HT-29 (cell line): ENCODE data around the gene KIAA1614. TPM values are rescaled to one million over a fixed set of nuclear protein-coding genes. Genes with fewer than 3 reads are reported as not detected.

Experiments
- DNase-seq: peaks from one replicate; pipeline ENCODE4 v3.0.0-alpha.2; 2015; ENCODE audit warnings: low spot score
- total RNA-seq: library from RNA; depleted of rRNA; stranded (reverse); fragments of >200 nt; shearing (Covaris generic); gene quantifications from 2 replicates; pipeline ENCODE4 v1.2.3, GENCODE V29; 2014

KIAA1614 gene
- total RNA-seq, 1 experiment from 2014 or later: not detected

GRCh38 chr1:180908074-180908765, 4.5 kb upstream of the KIAA1614 start:
- DNase-seq: no peak

- no peak for DNase-seq
Observed at GRCh38 chr1:180909005-180909414, 3.7 kb upstream of the KIAA1614 start.

GRCh38 chr1:180909462-180909976, 3.2 kb upstream of the KIAA1614 start:
- DNase-seq: no peak

GRCh38 chr1:180911640-180912191, 981 bp upstream of the KIAA1614 start:
- no peak for DNase-seq

- no peak for DNase-seq
Observed at GRCh38 chr1:180912211-180912800, 391 bp upstream of the KIAA1614 start.

- DNase-seq: no peak
Observed at GRCh38 chr1:180915426-180915965, 2.8 kb downstream of the KIAA1614 start.

GRCh38 chr1:180916012-180916770, 3.5 kb downstream of the KIAA1614 start:
- DNase-seq: no peak

GRCh38 chr1:180916771-180917170, 4.1 kb downstream of the KIAA1614 start:
- no peak for DNase-seq

GRCh38 chr1:180917306-180918065, 4.8 kb downstream of the KIAA1614 start:
- DNase-seq: no peak

- no peak for DNase-seq
Observed at GRCh38 chr1:180918519-180918918, 5.8 kb downstream of the KIAA1614 start.

- DNase-seq: no peak
Observed at GRCh38 chr1:180919183-180919700, 6.5 kb downstream of the KIAA1614 start.

GRCh38 chr1:180920193-180920592, 7.5 kb downstream of the KIAA1614 start:
- DNase-seq: no peak

GRCh38 chr1:180920702-180921101, 8.0 kb downstream of the KIAA1614 start:
- no peak for DNase-seq

GRCh38 chr1:180921386-180921785, 8.7 kb downstream of the KIAA1614 start:
- DNase-seq: no peak

GRCh38 chr1:180921891-180922630, 9.4 kb downstream of the KIAA1614 start:
- no peak for DNase-seq

- no peak for DNase-seq
Observed at GRCh38 chr1:180922631-180923015, 9.9 kb downstream of the KIAA1614 start.

GRCh38 chr1:180923021-180923841, 10.5 kb downstream of the KIAA1614 start:
- no peak for DNase-seq

- DNase-seq: no peak
Observed at GRCh38 chr1:180923887-180924286, 11.2 kb downstream of the KIAA1614 start.

- no peak for DNase-seq
Observed at GRCh38 chr1:180924939-180925338, 12.2 kb downstream of the KIAA1614 start.
